IPS-NIHi11 (cell line): Measurements from ENCODE around the gene MYOCOS.

ENCODE experiments used
- DNase-seq: peaks from one replicate; pipeline ENCODE4 v3.0.0; 2012; ENCODE audit warnings: mixed read lengths, low spot score

MYOCOS gene

GRCh38 chr1:171663036-171663853, 41.2 kb downstream of the MYOCOS start:
- DNase-seq: no peak

GRCh38 chr1:171663854-171664575, 42.0 kb downstream of the MYOCOS start:
- DNase-seq: no peak

GRCh38 chr1:171664976-171665375, 42.9 kb downstream of the MYOCOS start:
- no peak for DNase-seq

GRCh38 chr1:171666114-171666769, 44.2 kb downstream of the MYOCOS start:
- DNase-seq: no peak

- DNase-seq: no peak
Measured at GRCh38 chr1:171668372-171668771, 46.3 kb downstream of the MYOCOS start.

- no peak for DNase-seq
Measured at GRCh38 chr1:171670739-171671138, 48.7 kb downstream of the MYOCOS start.

GRCh38 chr1:171674431-171675405, 52.7 kb downstream of the MYOCOS start:
- no peak for DNase-seq
